Measurements from ENCODE around the gene MKRN2. TPM values are rescaled to one million over a fixed set of nuclear protein-coding genes. Genes with fewer than 3 reads are reported as not detected.

The MKRN2 gene
- total RNA-seq, 1 experiment from 2014 or later: 18.2 TPM

DNA sequence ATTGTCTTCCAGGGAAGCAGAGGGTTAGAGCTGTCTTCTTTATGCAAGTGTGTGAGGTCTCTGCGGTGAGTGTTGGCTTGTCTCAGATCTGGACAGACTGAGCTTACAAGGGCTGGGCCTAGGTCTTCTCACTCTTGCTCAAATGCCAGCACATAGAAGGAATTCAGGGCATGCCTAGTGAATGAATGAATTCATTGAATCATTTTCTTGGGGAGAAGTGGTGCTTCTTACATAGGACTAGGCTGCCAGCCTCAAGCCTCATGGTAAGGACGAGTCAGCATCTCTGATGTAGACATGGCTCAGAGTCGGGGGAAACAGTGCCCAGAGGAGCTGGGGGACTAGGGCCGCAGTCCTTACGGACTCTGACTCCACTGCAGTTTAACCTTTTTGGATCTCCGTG is 17.2 kb downstream of the MKRN2 start:
- DNase-seq (ENCODE audit: low spot score) (no peak), ATAC-seq (no peak)
- Mint-ChIP-seq H3K4me3 (no peak overlapping the region), H3K27me3 (ENCODE audit: low read depth) (no peaks in the 10 kb centered on the region), H3K27ac (no peak overlapping the region), H3K4me1 (no peaks in the 10 kb centered on the region), H3K9me3 (no peaks in the 10 kb centered on the region), H3K36me3 (peaks cover 75% of the 10 kb centered on the region)
- CTCF ChIA-PET: no interaction called here
- TF ChIP-seq EMX1 (CRISPR knock-in tag; IDR thresholded peaks at IDR 0.05) (no peak), FOXK1 (CRISPR knock-in tag; IDR thresholded peaks at IDR 0.05) (no peak), AFF4 (CRISPR knock-in tag; IDR thresholded peaks at IDR 0.05; ENCODE audit: borderline replicate concordance) (no peak), ZNF317 (CRISPR knock-in tag; IDR thresholded peaks at IDR 0.05; ENCODE audit: borderline replicate concordance, low read depth) (no peak), CDX4 (CRISPR knock-in tag; IDR thresholded peaks at IDR 0.05; ENCODE audit: borderline replicate concordance) (no peak), PREB (CRISPR knock-in tag; IDR thresholded peaks at IDR 0.05; ENCODE audit: borderline replicate concordance) (no peak), IRF2 (CRISPR knock-in tag; IDR thresholded peaks at IDR 0.05; ENCODE audit: borderline replicate concordance, low read depth) (no peak), TCF7 (CRISPR knock-in tag; IDR thresholded peaks at IDR 0.05; ENCODE audit: low read depth) (no peak)
- POLR2A ChIA-PET: no interaction called here

DNA sequence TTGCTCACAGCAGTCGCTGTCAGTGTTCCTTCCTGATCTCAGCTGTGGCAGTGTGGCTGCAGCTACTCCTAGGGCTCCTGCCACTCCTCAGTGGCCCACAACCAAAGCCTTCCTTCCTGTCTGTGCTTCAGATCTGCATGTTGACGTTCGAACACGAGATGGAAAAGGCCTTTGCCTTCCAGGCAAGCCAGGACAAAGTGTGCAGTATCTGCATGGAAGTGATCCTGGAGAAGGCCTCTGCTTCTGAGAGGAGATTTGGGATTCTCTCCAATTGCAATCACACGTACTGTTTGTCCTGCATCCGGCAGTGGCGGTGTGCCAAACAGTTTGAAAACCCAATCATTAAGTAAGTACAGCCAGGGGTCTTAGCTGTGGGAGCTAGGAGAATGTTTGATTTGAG is 17.8 kb downstream of the MKRN2 start:
- peaks cover 77% of the 10 kb centered on the region for H3K36me3 Mint-ChIP-seq
- ATAC-seq: no peak
- no peaks in the 10 kb centered on the region for H3K9me3 Mint-ChIP-seq
- TF ChIP-seq, protein P1, sequence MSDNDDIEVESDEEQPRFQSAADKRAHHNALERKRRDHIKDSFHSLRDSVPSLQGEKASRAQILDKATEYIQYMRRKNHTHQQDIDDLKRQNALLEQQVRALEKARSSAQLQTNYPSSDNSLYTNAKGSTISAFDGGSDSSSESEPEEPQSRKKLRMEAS (CRISPR knock-in tag; IDR thresholded peaks at IDR 0.05): no peak
- no peak for TF ChIP-seq CBFB (CRISPR knock-in tag; IDR thresholded peaks at IDR 0.05; ENCODE audit: low read depth)
- TF ChIP-seq, protein P2, sequence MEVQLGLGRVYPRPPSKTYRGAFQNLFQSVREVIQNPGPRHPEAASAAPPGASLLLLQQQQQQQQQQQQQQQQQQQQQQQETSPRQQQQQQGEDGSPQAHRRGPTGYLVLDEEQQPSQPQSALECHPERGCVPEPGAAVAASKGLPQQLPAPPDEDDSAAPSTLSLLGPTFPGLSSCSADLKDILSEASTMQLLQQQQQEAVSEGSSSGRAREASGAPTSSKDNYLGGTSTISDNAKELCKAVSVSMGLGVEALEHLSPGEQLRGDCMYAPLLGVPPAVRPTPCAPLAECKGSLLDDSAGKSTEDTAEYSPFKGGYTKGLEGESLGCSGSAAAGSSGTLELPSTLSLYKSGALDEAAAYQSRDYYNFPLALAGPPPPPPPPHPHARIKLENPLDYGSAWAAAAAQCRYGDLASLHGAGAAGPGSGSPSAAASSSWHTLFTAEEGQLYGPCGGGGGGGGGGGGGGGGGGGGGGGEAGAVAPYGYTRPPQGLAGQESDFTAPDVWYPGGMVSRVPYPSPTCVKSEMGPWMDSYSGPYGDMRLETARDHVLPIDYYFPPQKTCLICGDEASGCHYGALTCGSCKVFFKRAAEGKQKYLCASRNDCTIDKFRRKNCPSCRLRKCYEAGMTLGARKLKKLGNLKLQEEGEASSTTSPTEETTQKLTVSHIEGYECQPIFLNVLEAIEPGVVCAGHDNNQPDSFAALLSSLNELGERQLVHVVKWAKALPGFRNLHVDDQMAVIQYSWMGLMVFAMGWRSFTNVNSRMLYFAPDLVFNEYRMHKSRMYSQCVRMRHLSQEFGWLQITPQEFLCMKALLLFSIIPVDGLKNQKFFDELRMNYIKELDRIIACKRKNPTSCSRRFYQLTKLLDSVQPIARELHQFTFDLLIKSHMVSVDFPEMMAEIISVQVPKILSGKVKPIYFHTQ (CRISPR knock-in tag; IDR thresholded peaks at IDR 0.05): no peak
- TF ChIP-seq, protein P3, sequence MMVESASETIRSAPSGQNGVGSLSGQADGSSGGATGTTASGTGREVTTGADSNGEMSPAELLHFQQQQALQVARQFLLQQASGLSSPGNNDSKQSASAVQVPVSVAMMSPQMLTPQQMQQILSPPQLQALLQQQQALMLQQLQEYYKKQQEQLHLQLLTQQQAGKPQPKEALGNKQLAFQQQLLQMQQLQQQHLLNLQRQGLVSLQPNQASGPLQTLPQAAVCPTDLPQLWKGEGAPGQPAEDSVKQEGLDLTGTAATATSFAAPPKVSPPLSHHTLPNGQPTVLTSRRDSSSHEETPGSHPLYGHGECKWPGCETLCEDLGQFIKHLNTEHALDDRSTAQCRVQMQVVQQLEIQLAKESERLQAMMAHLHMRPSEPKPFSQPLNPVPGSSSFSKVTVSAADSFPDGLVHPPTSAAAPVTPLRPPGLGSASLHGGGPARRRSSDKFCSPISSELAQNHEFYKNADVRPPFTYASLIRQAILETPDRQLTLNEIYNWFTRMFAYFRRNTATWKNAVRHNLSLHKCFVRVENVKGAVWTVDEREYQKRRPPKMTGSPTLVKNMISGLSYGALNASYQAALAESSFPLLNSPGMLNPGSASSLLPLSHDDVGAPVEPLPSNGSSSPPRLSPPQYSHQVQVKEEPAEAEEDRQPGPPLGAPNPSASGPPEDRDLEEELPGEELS (CRISPR knock-in tag; IDR thresholded peaks at IDR 0.05): no peak
- no peak for TF ChIP-seq SP1 (CRISPR knock-in tag; conservative IDR thresholded peaks at IDR 0.05)
- no peaks in the 10 kb centered on the region for H3K27me3 Mint-ChIP-seq (ENCODE audit: low read depth)
- POLR2A ChIA-PET: no interaction called here
- CTCF ChIA-PET: no interaction called here
- no peak overlapping the region for H3K4me3 Mint-ChIP-seq
- no peak overlapping the region for H3K27ac Mint-ChIP-seq
- no peak for DNase-seq (ENCODE audit: low spot score)
- no peaks in the 10 kb centered on the region for H3K4me1 Mint-ChIP-seq

All from WTC11 (cell line).